IMR-90 (cell line): Measurements from ENCODE around the gene FLRT3. TPM values are rescaled to one million over a fixed set of nuclear protein-coding genes. Genes with fewer than 3 reads are reported as not detected.

Experiments used
- ATAC-seq: fragments of 200-7000 bp; cut with Tn5 transposase; 2 replicates; pipeline ENCODE4 v1.9.1; 2020; ENCODE audit warnings: low read depth, mild to moderate bottlenecking, moderate library complexity
- BruUV-seq: library from RNA; stranded (reverse); fragments of 400-500 nt; replicated peaks from 2 replicates; lab custom pipeline; 2021; lab: Mats Ljungman, UMichigan
- CTCF ChIA-PET: fragments of 300-600 bp; formaldehyde crosslinking; extraction: SDS; loops from one replicate; lab custom pipeline; 2021; ENCODE audit warnings: antibody characterized with exemption; lab: Yijun Ruan, JAX
- POLR2A ChIA-PET: fragments of 300-600 bp; sonication (Branson Sonifier 250); formaldehyde crosslinking; loops from one replicate; lab custom pipeline; 2022; ENCODE audit warnings: antibody characterized with exemption; ENCODE audit not compliant: unreplicated experiment; lab: Charles Lee
- DNase-seq: peaks from one replicate; pipeline ENCODE4 v3.0.0; 2013
- H2AFZ ChIP-seq: replicated peaks from 2 replicates; pipeline ENCODE3; 2013; ENCODE audit warnings: low read length, mild to moderate bottlenecking; ENCODE audit not compliant: poor library complexity
- H2AK5ac ChIP-seq: 2 replicates; pipeline ENCODE4 v1.6.1; 2013; ENCODE audit warnings: low read depth, low read length, inconsistent platforms
- H2AK9ac ChIP-seq: replicated peaks from 2 replicates; pipeline ENCODE3; 2013; ENCODE audit warnings: mild to moderate bottlenecking, low read depth, low read length, moderate library complexity; ENCODE audit not compliant: poor library complexity
- H2BK120ac ChIP-seq: 2 replicates; pipeline ENCODE4 v1.6.1; 2013; ENCODE audit warnings: low read depth, low read length, inconsistent platforms
- H2BK15ac ChIP-seq: 3 replicates; pipeline ENCODE4 v1.6.1; 2013; ENCODE audit warnings: low read depth, low read length, inconsistent platforms
- H2BK20ac ChIP-seq: 2 replicates; pipeline ENCODE4 v1.6.1; 2013; ENCODE audit warnings: low read depth, mild to moderate bottlenecking, inconsistent platforms, low read length, moderate library complexity
- H2BK5ac ChIP-seq: 2 replicates; pipeline ENCODE4 v1.6.1; 2013; ENCODE audit warnings: mild to moderate bottlenecking, low read depth, low read length, inconsistent platforms; ENCODE audit not compliant: poor library complexity, severe bottlenecking
- H3K14ac ChIP-seq: replicated peaks from 2 replicates; pipeline ENCODE4 v1.6.1; 2013; ENCODE audit warnings: low read depth, low read length, inconsistent platforms
- H3K18ac ChIP-seq: 2 replicates; pipeline ENCODE4 v1.6.1; 2013; ENCODE audit warnings: low read depth, low read length, control low read depth
- H3K23ac ChIP-seq: 2 replicates; pipeline ENCODE4 v1.6.1; 2013; ENCODE audit warnings: low read depth, low read length, inconsistent platforms
- H3K27ac ChIP-seq: 2 replicates; pipeline ENCODE4 v1.5.1; 2013; ENCODE audit warnings: mild to moderate bottlenecking, control low read depth, low read length; ENCODE audit not compliant: insufficient read depth
- H3K27me3 ChIP-seq: 2 replicates; pipeline ENCODE4 v1.6.1; 2013; ENCODE audit warnings: low read length; ENCODE audit not compliant: control insufficient read depth, insufficient read depth
- H3K36me3 ChIP-seq: 2 replicates; pipeline ENCODE4 v1.6.1; 2013; ENCODE audit warnings: low read length, mixed read lengths; ENCODE audit not compliant: control insufficient read depth, insufficient read depth
- H3K4ac ChIP-seq: 2 replicates; pipeline ENCODE4 v1.6.1; 2013; ENCODE audit warnings: low read depth, low read length, inconsistent platforms
- H3K4me1 ChIP-seq: 2 replicates; pipeline ENCODE4 v1.6.1; 2013; ENCODE audit warnings: low read length, mixed read lengths; ENCODE audit not compliant: control insufficient read depth, insufficient read depth
- H3K4me2 ChIP-seq: 2 replicates; pipeline ENCODE4 v1.6.1; 2013; ENCODE audit warnings: low read depth, mild to moderate bottlenecking, control low read depth, low read length, moderate library complexity
- H3K4me3 ChIP-seq: 2 replicates; pipeline ENCODE4 v1.5.1; 2013; ENCODE audit warnings: low read depth, mild to moderate bottlenecking, control low read depth, low read length, moderate library complexity; ENCODE audit not compliant: insufficient read depth
- H3K56ac ChIP-seq: 2 replicates; pipeline ENCODE4 v1.6.1; 2013; ENCODE audit warnings: low read length, inconsistent platforms; ENCODE audit not compliant: insufficient read depth; ENCODE audit errors: extremely low read depth
- H3K79me1 ChIP-seq, 2 experiments: 2 replicates each; pipeline ENCODE4 v1.6.1; 2013; ENCODE audit warnings: low read length in 2 of 2, inconsistent platforms in 1 of 2, low read depth in 1 of 2
- H3K9ac ChIP-seq: 2 replicates; pipeline ENCODE4 v1.6.1; 2013; ENCODE audit warnings: low read depth, low read length, control low read depth
- H3K9me1 ChIP-seq: 2 replicates; pipeline ENCODE4 v1.6.1; 2013; ENCODE audit warnings: low read length, inconsistent platforms; ENCODE audit not compliant: insufficient read depth
- H3K9me3 ChIP-seq: 2 replicates; pipeline ENCODE4 v1.6.1; 2013; ENCODE audit warnings: low read length; ENCODE audit not compliant: control insufficient read depth, insufficient read depth
- H4K20me1 ChIP-seq: 2 replicates; pipeline ENCODE4 v1.6.1; 2013; ENCODE audit warnings: low read length, inconsistent platforms; ENCODE audit not compliant: insufficient read depth
- H4K5ac ChIP-seq: 2 replicates; pipeline ENCODE4 v1.6.1; 2013; ENCODE audit warnings: mild to moderate bottlenecking, low read depth, low read length, control low read depth
- H4K8ac ChIP-seq, 2 experiments: 2 replicates each; pipeline ENCODE4 v1.6.1; 2013; ENCODE audit warnings: low read depth in 2 of 2, low read length in 2 of 2, control low read depth in 1 of 2, inconsistent platforms in 1 of 2
- H4K91ac ChIP-seq: 2 replicates; pipeline ENCODE4 v1.6.1; 2013; ENCODE audit warnings: low read depth, low read length, inconsistent platforms; ENCODE audit not compliant: insufficient read depth
- BHLHE40 ChIP-seq: fragments of 150-350 bp; IDR thresholded peaks from 2 replicates; pipeline ENCODE4 v1.6.1; 2016; ENCODE audit warnings: mild to moderate bottlenecking, low read depth, low read length
- CHD1 ChIP-seq: IDR thresholded peaks from 2 replicates; pipeline ENCODE4 v1.6.1; 2012; ENCODE audit warnings: low read depth, low read length, improper control_type of control experiment
- CTCF ChIP-seq: conservative IDR thresholded peaks from 2 replicates; pipeline ENCODE4 v1.5.1; 2012; ENCODE audit warnings: mild to moderate bottlenecking, low read depth, low read length, improper control_type of control experiment
- ELK1 ChIP-seq: fragments of 150-350 bp; IDR thresholded peaks from 2 replicates; pipeline ENCODE4 v1.6.1; 2016; ENCODE audit warnings: low read depth, mild to moderate bottlenecking, low read length, moderate library complexity, borderline replicate concordance
- NFE2L2 ChIP-seq: fragments of 150-350 bp; IDR thresholded peaks from 2 replicates; pipeline ENCODE4 v1.6.1; 2016; ENCODE audit warnings: low read depth, mild to moderate bottlenecking, low read length
- POLR2A ChIP-seq: IDR thresholded peaks from 2 replicates; pipeline ENCODE4 v1.6.1; 2012; ENCODE audit warnings: mild to moderate bottlenecking, low read depth, low read length
- RAD21 ChIP-seq: IDR thresholded peaks from 2 replicates; pipeline ENCODE4 v1.6.1; 2012; ENCODE audit warnings: low read length, improper control_type of control experiment
- RCOR1 ChIP-seq: IDR thresholded peaks from 2 replicates; pipeline ENCODE4 v1.6.1; 2012; ENCODE audit warnings: mild to moderate bottlenecking, low read length, improper control_type of control experiment; ENCODE audit not compliant: insufficient replicate concordance
- RFX5 ChIP-seq: IDR thresholded peaks from 2 replicates; pipeline ENCODE4 v1.8.0; 2012; ENCODE audit warnings: low read depth, mild to moderate bottlenecking, low read length, moderate library complexity
- SMC3 ChIP-seq: fragments of 150-350 bp; IDR thresholded peaks from 2 replicates; pipeline ENCODE4 v1.6.1; 2016; ENCODE audit warnings: low read depth, mild to moderate bottlenecking, antibody characterized with exemption, low read length, moderate library complexity
- WGBS, 2 experiments: methylation state at CpG; one replicate each; pipeline versions ENCODE4 v1.1.5 to v1.1.7; 2013; ENCODE audit warnings: missing lambda C conversion rate in 2 of 2; ENCODE audit not compliant: insufficient read length in 1 of 2; ENCODE audit errors: extremely low coverage in 2 of 2; 5-methylcytosine and 5-hydroxymethylcytosine counted together
- dilution Hi-C: fragments of 300-500 bp; cut with HindIII; formaldehyde crosslinking; loops from one replicate; pipeline ENCODE4 v1.14.3; 2018; ENCODE audit warnings: low sequenced_read_pairs; ENCODE audit not compliant: unreplicated experiment
- in situ Hi-C: fragments of 300-500 bp; cut with MboI; formaldehyde crosslinking; loops from 3 replicates; pipeline ENCODE4 v1.14.3; 2019; ENCODE audit warnings: low sequenced_read_pairs, inconsistent platforms, mixed read lengths
- intact Hi-C: fragments of 100-400 bp; cut with micrococcal nuclease; formaldehyde crosslinking; loops from 2 replicates; pipeline ENCODE4 v1.10.0; 2022
- polyA plus RNA-seq, 3 experiments: library from polyadenylated mRNA; depleted of rRNA; stranded (reverse); fragments of >200 nt; gene quantifications; 2 replicates each; pipeline ENCODE4 v1.2.3, GENCODE V29; 2012; ENCODE audit warnings: low replicate concordance in 1 of 3
- total RNA-seq: library from RNA; depleted of rRNA; stranded (reverse); fragments of >200 nt; gene quantifications from 2 replicates; pipeline ENCODE4 v1.2.3, GENCODE V29; 2012

FLRT3 gene
- total and polyA plus RNA-seq, 2 of the 4 experiments (the other 2 are of a cell fraction), result 1.8 to 6.6 TPM

GRCh38 chr20:14355791-14356190, 18.4 kb upstream of the FLRT3 start:
- Histone ChIP-seq H2BK15ac (no peak overlapping the region), H3K4ac (no peak overlapping the region), H3K23ac (no peak overlapping the region), H2AK5ac (no peak overlapping the region), H3K4me3 (no peak overlapping the region), H3K9ac (no peak overlapping the region), H2BK120ac (no peak overlapping the region), H3K9me1 (no peaks in the 10 kb centered on the region), H3K4me2 (no peak overlapping the region), H3K14ac (no peak overlapping the region), H3K27ac (no peak overlapping the region), H4K20me1 (no peaks in the 10 kb centered on the region), H4K8ac (no peak overlapping the region), H2BK5ac (no peak overlapping the region), H3K18ac (no peak overlapping the region), H3K4me1 (no peaks in the 10 kb centered on the region), H4K91ac (no peak overlapping the region), H2AFZ (no peak overlapping the region), H3K36me3 (no peaks in the 10 kb centered on the region), H3K27me3 (no peaks in the 10 kb centered on the region), H2AK9ac (no peak overlapping the region), H3K79me1 (no peaks in the 10 kb centered on the region), H3K56ac (no peak overlapping the region), H2BK20ac (no peak overlapping the region), H4K5ac (no peak overlapping the region), H3K9me3 (no peaks in the 10 kb centered on the region)
- BruUV-seq, result no TSS peak
- intact Hi-C loops (no loop called here), in situ Hi-C loops (no loop called here), dilution Hi-C loops (no loop called here)
- ChIA-PET CTCF (interaction anchor here (0.5 to 0.6 kb wide), 2 partner anchors 950 to 1794 kb away, joined by 3 to 4 read pairs; no protein-coding TSS in a partner anchor), POLR2A (no interaction called here)
- TF ChIP-seq POLR2A, result no peak
- TF ChIP-seq CTCF, result no peak
- no peak for TF ChIP-seq NFE2L2
- no peak for TF ChIP-seq RAD21
- TF ChIP-seq RCOR1, result no peak
- no peak for TF ChIP-seq ELK1
- TF ChIP-seq CHD1, result no peak
- no peak for TF ChIP-seq RFX5
- no peak for TF ChIP-seq SMC3
- no peak for TF ChIP-seq BHLHE40
- ATAC-seq (no peak), DNase-seq (no peak)
- WGBS, 2 experiments, result no CpG with 5 or more reads among the region's 1 CpG
